Fibroblast of skin of abdomen (primary cell): ENCODE data around the gene ADGRG3.
"Not testable (repeated sequence)": the region's sequence is repeated elsewhere in the genome, so short reads cannot be mapped to it uniquely, and the experiment has no call there.

ENCODE experiments used
- DNase-seq: peaks from one replicate; pipeline ENCODE4 v3.0.0-alpha.2; 2013

ADGRG3 gene

DNA sequence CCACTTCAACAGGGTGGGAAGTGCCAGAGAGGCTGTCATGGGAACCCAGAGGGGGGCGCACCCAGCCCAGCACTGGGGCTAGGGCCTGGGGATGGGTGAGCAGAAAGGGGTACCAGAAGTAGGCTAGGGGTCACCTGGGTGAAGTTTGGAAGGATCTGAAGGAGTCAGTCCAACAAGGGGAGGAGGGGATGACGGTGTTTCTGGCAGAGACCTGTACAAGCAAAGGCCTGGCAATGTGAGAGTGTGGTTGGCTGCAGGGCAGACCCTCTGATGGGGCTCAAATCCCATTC is 54.0 kb downstream of the ADGRG3 start:
- no peak for DNase-seq

- DNase-seq: no peak
Observed at GRCh38 chr16:57722651-57723050, 54.5 kb downstream of the ADGRG3 start.

DNA sequence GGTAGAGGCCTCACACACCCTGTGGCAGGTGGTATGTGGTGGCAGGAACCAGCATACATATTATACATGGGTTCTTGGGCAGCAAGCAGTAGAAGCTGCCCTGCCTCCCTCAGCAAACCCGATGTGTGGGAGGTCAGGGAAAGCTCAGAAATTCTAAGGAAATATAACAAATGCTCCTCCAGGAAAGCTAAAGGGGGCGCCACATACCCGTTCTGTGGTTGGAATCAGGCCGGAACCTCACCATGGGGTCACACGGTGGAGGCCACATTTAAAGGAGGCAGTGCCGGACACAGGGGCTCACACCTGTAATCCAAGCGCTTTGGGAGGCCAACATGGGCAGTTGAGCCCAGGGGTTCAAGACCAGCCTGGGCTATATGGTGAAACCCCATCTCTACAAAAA is 55.1 kb downstream of the ADGRG3 start:
- no peak for DNase-seq

DNA sequence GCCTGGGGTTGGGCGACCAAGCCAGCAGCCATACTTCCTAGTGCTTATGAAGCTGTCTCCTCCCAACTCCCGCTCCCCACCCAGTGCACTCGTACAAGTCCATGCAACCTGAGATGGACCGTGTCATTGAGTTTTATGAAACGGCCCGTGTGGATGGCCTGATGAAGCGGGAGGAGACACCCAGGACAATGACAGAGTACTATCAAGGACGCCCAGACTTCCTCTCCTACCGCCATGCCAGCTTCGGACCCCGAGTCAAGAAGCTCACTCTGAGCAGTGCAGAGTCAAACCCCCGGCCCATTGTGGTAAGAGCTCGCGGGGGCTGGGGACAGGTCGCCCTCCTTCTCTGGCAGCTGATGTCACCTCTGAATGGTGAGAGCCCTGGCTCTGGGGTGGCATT is 56.4 kb downstream of the ADGRG3 start:
- DNase-seq: no peak

- no peak for DNase-seq
Observed at GRCh38 chr16:57725151-57725550, 57.0 kb downstream of the ADGRG3 start.

DNA sequence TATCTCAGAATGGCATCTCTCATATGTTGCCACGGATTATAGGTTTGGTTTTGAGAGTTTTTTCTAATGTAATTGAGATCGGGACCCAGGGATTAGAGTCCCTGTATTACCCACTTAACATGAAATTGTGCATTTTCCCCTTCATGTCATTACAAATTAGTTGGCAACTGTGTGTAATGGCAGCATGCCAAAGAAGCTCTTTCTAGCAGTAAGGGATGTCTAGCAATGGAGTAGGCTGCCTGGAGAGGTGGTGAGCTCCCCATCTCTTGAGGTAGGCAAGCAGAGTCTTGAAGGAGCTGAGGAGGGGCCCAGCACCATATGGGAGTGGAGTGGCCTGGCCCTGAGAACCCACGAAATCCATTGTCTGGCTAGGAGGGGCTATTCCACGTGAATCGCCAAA is 57.4 kb downstream of the ADGRG3 start:
- no peak for DNase-seq

- no peak for DNase-seq
Observed at GRCh38 chr16:57725976-57726375, 57.9 kb downstream of the ADGRG3 start.

- DNase-seq: no peak
Observed at GRCh38 chr16:57726433-57726947, 58.4 kb downstream of the ADGRG3 start.

GRCh38 chr16:57727610-57728009 is 59.5 kb downstream of the ADGRG3 start:
- DNase-seq: no peak

- no peak for DNase-seq
Observed at GRCh38 chr16:57728336-57729181, 60.5 kb downstream of the ADGRG3 start.

- DNase-seq: no peak
Observed at GRCh38 chr16:57729182-57729484, 61.0 kb downstream of the ADGRG3 start.

- not testable (repeated sequence) for DNase-seq
Observed at GRCh38 chr16:57729852-57730251, 61.7 kb downstream of the ADGRG3 start.

- no peak for DNase-seq
Observed at GRCh38 chr16:57730771-57731730, 62.9 kb downstream of the ADGRG3 start.

DNA sequence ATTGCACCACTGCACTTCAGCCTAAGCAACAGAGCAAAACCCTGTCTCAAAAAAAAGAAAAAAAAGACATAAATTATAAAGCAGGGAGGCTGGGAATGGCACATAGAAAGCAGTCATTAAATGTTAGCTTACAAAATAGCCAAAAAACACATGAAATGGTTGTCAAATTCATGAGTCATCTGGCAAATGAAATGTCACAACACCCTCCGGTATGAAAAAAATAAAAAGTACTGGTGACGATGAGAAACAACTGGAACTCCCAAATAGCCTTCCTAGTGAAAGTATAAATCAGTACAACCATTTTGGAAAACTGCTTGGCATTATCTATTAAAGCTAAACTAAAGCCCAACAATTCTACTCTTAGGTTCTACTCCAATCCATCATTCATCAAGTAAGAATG is 63.9 kb downstream of the ADGRG3 start:
- peak; percentile 15 for DNase-seq

DNA sequence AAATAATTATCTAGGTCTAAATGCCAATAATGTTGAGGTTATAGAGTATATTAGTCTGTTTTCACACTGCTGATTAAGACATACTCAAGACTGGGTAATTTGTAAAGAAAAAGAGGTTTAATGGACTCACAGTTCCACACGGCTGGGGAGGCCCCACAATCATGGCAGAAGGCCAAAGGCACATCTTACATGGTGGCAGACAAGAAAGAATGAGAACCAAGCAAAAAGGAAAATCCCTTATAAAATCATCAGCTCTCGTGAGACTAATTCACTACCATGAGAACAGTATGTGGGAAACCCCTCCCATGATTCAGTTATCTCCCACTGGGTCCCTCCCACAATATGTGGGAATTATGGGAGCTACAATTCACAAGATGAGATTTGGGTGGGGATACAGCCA is 64.6 kb downstream of the ADGRG3 start:
- DNase-seq: no peak

- no peak for DNase-seq
Observed at GRCh38 chr16:57734308-57734924, 66.3 kb downstream of the ADGRG3 start.

DNA sequence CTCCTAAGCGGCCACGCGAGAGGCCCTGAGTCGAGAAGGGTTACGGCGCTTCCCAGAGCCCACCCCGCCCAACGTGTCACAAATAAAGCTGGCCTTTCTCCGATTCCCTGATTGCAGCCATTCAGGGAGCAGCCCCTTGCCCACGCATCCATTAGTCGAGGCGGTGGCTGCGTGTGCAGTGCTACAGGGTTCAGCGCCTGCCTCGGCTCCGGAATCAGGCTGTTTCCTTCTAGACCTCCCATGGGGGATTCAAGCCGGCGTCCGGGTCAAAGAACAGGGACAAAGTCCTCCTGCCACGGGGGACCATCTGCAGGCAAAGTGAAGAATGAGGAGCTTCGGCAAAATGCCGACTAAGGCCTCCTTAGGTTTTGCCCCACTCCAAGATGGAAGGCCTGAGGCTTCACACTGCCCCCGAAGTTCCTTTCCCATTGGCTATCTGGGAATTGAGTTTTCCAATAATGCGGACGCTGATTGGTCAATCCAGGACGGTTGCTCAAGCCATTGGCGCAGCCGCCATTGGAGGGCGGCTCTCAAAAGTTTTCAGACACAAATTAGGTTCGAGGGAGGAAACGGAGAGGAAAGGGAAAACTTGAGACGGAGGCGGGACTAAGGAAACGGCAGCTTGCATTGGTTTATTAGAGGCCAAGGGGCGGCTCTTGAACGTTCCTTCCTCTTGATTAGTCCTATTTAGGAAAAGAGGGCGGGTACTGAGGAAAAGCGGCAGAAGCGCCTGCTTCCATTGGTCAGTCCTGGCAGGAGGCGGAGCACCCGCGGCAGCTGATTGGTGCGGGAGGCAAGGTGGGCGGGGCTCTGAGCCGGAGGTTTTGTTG is 67.0 kb downstream of the ADGRG3 start:
- DNase-seq: peak; percentile 100

DNA sequence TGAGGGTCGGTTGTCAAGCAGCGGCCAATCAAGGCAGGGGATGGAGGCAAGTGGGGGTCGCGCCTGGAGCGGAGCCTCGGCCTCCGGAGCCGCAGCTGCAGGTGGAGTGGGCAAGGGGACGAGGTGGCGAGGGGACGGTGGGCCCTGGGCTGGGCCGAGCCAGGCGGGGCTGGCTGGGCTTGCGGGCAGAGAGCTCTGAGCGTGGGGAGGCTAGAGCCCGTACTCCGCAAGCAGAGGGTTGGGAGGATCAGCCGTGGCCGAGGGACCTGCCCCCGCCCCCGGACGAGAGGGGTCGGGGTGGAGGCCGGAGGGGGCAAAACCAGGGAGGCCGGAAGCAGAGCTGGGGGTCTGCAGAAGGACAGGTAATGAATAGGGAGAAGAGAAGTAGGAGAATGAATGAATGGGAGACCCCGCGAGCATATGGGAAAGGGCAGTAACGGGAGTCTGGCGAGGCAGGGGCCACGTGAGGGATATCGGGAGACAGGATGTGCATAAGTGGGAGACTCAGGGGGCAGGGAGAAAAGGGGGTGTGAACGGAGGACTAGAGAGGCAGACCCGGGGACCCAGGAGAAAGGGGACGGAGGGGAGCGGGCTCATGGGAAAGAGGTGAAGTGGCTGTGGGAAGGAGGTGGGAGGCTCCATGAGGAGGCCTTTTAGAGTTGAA is 67.8 kb downstream of the ADGRG3 start, which contains the start of gene KATNB1:
Gene KATNB1 (plus strand): TSS at position 16 of the 664 bp plus-strand sequence. CDS start 1,474 bp downstream, outside the sequence.
- peak; percentile 7 for DNase-seq

DNA sequence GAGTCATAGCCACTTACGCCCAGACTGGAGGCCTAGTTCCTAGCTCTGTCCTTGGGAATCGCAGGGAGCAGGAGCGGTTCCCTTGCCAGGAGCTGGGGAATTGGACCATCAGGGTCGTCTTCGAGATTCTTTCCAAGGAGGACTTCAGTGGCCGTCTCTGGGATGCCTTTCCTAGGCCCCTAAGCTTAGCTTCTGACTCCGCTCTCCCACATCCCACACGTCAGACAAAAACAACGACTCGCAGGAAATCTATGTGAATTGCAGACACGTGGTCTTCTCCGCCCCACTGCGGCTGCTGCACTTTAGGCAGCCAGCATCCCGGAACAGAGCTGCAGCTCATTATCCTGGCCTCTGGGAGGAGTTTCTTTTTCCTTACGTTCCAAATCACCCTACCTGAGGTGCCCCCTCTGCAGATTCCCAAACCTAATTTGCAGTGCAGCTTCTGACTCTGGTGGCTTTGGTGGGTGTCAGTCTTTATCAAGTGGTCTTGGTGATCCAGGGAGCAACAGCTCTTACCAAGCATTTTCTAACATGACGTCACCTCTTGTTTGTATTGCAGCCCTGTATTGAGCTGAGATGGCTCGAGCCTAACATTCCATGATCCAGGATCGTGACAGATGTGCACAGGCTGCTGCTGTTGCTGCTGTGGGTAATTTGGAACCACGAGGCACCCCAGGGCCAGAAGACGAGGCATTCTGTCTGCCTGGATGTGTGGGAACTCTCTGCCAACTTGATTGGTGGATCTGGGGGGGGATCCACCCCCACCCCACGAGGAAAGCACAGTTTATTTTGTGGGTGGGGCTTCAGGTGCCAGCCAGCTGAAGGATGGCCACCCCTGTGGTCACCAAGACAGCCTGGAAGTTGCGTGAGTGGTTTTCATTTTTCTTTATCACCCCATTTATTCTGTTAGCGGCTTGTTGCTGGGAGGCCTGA is 68.6 kb downstream of the ADGRG3 start:
- peak; percentile 72 for DNase-seq

DNA sequence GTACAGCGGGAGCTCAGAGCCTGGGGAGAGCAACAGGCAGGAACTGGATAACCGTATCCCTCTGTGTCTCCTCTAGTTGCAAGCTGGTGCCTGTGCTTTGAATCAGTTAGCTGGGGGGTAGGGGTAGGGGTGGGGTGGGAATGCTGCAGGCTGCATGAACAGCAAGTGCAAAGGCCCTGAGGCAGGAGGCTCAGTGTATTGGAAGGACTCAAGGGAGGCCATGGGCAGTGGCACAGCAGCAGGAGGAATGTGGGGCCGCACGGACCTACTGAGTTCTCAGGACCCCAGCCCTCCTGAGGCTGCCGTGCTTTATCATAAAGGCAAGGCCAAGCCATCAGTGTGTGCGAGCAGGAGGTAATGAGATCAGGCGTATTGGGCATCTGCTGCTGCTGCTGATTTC is 70.7 kb downstream of the ADGRG3 start:
- DNase-seq: no peak
